ENCODE measurements around the gene DFFB.
A peak's percentile ranks its signal among the peaks of the same experiment; 100 is the strongest.

DFFB gene

DNA sequence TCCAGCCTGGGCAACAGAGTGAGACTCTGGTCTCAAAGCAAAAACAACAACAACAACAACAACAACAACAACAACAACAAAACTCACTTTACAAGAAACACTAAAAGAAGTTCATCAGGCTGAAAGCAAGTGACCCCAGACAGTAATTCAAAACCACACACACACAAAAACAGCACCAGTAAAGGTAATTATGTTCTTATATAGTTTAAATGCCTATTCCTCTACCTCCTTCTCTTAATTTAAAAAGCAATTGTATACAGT is 41.1 kb downstream of the DFFB start:
- TF ChIP-seq EZH2phosphoT487 (IDR thresholded peaks at IDR 0.05; ENCODE audit: borderline replicate concordance), result no peak
- TF ChIP-seq, protein P1, sequence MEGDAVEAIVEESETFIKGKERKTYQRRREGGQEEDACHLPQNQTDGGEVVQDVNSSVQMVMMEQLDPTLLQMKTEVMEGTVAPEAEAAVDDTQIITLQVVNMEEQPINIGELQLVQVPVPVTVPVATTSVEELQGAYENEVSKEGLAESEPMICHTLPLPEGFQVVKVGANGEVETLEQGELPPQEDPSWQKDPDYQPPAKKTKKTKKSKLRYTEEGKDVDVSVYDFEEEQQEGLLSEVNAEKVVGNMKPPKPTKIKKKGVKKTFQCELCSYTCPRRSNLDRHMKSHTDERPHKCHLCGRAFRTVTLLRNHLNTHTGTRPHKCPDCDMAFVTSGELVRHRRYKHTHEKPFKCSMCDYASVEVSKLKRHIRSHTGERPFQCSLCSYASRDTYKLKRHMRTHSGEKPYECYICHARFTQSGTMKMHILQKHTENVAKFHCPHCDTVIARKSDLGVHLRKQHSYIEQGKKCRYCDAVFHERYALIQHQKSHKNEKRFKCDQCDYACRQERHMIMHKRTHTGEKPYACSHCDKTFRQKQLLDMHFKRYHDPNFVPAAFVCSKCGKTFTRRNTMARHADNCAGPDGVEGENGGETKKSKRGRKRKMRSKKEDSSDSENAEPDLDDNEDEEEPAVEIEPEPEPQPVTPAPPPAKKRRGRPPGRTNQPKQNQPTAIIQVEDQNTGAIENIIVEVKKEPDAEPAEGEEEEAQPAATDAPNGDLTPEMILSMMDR (conservative IDR thresholded peaks at IDR 0.05; ENCODE audit: low read length), result no peak
- peaks cover 41% of the 10 kb centered on the region for H3K4me1 ChIP-seq (ENCODE audit: insufficient read depth, low read length, poor library complexity, severe bottlenecking)
- H3K79me2 ChIP-seq (ENCODE audit: insufficient read depth, low read length), result peaks cover 63% of the 10 kb centered on the region
- no peaks in the 10 kb centered on the region for H3K9me2 ChIP-seq (replicated peaks; ENCODE audit: low read depth, low read length)
- H3K27me3 ChIP-seq (ENCODE audit: insufficient read depth, low read length, poor library complexity, severe bottlenecking), result no peaks in the 10 kb centered on the region
- peak overlapping the region; percentile 91 for H3K4me2 ChIP-seq (ENCODE audit: low read depth, low read length, poor library complexity, severe bottlenecking)
- no peaks in the 10 kb centered on the region for H3K9me3 ChIP-seq (ENCODE audit: insufficient read depth, low read depth, low read length)
- peaks cover 24% of the 10 kb centered on the region for H4K20me1 ChIP-seq (ENCODE audit: insufficient read depth, low read length, poor library complexity, severe bottlenecking)
- no peaks in the 10 kb centered on the region; the same call in 1 of the 2 replicates for H3K36me3 ChIP-seq (ENCODE audit: insufficient read depth, low read length)
- no peaks in the 10 kb centered on the region for H3F3A ChIP-seq (ENCODE audit: low read depth)
- H3K4me3 ChIP-seq (ENCODE audit: low read length, poor library complexity, severe bottlenecking), result peak overlapping the region; percentile 92
- no peak overlapping the region for H3K9ac ChIP-seq (ENCODE audit: low read depth, low read length, poor library complexity, severe bottlenecking)
- no peak overlapping the region for H2AFZ ChIP-seq (ENCODE audit: low read length)

DNA sequence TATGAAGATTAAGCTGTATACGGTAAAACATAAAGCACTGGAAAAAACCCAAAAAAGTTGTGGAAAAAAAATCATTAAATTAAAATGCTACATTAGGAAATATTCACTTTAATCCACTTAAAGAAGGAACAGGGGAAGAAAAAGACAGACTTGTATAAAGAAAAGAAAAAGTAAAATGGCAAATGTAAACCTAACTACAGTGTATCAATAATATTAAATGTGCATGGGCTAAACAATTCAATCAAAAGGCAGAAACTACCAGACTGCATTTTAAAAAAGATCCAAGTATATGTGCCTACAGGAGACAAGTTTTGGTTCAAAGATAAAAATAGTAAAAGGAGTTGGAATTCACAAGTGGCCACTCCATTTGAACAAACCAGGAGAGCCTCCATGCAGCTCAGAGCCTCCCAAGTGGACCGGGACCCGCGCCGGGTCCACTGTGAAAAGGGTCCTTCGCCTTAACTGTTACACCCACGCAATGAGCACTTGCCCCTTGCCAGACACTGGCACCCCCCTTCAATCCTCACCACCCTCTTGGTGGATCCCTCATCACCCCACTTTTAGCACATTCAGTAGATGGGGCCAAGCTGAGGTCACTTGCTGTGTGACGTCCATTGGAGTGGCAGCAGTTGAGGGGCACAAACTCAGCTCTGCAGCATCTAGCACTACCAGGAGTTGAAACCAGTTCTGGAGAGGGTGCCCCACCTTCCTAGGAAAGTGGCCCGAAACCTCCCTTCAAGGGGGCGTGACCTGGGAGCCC is 41.9 kb downstream of the DFFB start:
- no peak overlapping the region; the same call in 1 of the 2 replicates for H2AFZ ChIP-seq (ENCODE audit: low read length)
- peak overlapping the region; percentile 91 for H3K4me2 ChIP-seq (ENCODE audit: low read depth, low read length, poor library complexity, severe bottlenecking)
- peaks cover 24% of the 10 kb centered on the region for H4K20me1 ChIP-seq (ENCODE audit: insufficient read depth, low read length, poor library complexity, severe bottlenecking)
- no peaks in the 10 kb centered on the region; the same call in 1 of the 2 replicates for H3K36me3 ChIP-seq (ENCODE audit: insufficient read depth, low read length)
- H3K4me3 ChIP-seq (ENCODE audit: low read length, poor library complexity, severe bottlenecking), result peak overlapping the region; percentile 92
- H3K9ac ChIP-seq (ENCODE audit: low read depth, low read length, poor library complexity, severe bottlenecking), result peak overlapping the region; percentile 96
- no peaks in the 10 kb centered on the region for H3K9me3 ChIP-seq (ENCODE audit: insufficient read depth, low read depth, low read length)
- TF ChIP-seq, protein P1 (conservative IDR thresholded peaks at IDR 0.05; ENCODE audit: low read length), result peak; percentile 39; the same call in 1 of the 2 replicates
- no peak for TF ChIP-seq EZH2phosphoT487 (IDR thresholded peaks at IDR 0.05; ENCODE audit: borderline replicate concordance)
- no peaks in the 10 kb centered on the region for H3K9me2 ChIP-seq (replicated peaks; ENCODE audit: low read depth, low read length)
- no peaks in the 10 kb centered on the region for H3F3A ChIP-seq (ENCODE audit: low read depth)
- H3K27me3 ChIP-seq (ENCODE audit: insufficient read depth, low read length, poor library complexity, severe bottlenecking), result no peaks in the 10 kb centered on the region
- peaks cover 49% of the 10 kb centered on the region for H3K4me1 ChIP-seq (ENCODE audit: insufficient read depth, low read length, poor library complexity, severe bottlenecking)
- H3K79me2 ChIP-seq (ENCODE audit: insufficient read depth, low read length), result peaks cover 56% of the 10 kb centered on the region

DNA sequence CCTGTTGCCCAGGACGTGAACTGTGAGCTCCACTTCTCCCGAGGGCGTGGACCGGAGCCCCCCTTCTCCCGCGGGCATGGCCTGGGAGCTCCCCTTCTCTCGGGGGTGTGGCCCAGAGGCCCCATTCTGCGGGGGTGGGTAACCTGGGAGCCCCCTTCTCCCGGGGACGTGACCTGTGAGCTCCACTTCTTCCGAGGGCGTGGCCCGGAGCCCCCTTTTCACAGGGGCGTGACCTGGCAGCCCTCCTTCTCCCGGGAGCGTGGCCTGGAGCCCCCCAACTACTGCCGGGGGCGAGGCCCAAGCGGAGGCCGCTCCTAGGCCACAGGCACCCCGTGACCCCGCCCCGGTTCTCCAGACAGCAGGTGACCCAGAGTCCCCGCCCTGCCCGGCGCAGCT is 42.5 kb downstream of the DFFB start:
- no peaks in the 10 kb centered on the region for H3K9me3 ChIP-seq (ENCODE audit: insufficient read depth, low read depth, low read length)
- H3K4me1 ChIP-seq (ENCODE audit: insufficient read depth, low read length, poor library complexity, severe bottlenecking), result peaks cover 53% of the 10 kb centered on the region
- H3K4me3 ChIP-seq (ENCODE audit: low read length, poor library complexity, severe bottlenecking), result peak overlapping the region; percentile 92
- no peaks in the 10 kb centered on the region for H3F3A ChIP-seq (ENCODE audit: low read depth)
- TF ChIP-seq, protein P1 (conservative IDR thresholded peaks at IDR 0.05; ENCODE audit: low read length), result no peak; the same call in 1 of the 2 replicates
- no peak for TF ChIP-seq EZH2phosphoT487 (IDR thresholded peaks at IDR 0.05; ENCODE audit: borderline replicate concordance)
- no peaks in the 10 kb centered on the region; the same call in 1 of the 2 replicates for H3K36me3 ChIP-seq (ENCODE audit: insufficient read depth, low read length)
- H4K20me1 ChIP-seq (ENCODE audit: insufficient read depth, low read length, poor library complexity, severe bottlenecking), result peaks cover 24% of the 10 kb centered on the region
- peak overlapping the region; percentile 96 for H3K9ac ChIP-seq (ENCODE audit: low read depth, low read length, poor library complexity, severe bottlenecking)
- H3K79me2 ChIP-seq (ENCODE audit: insufficient read depth, low read length), result peaks cover 52% of the 10 kb centered on the region
- H2AFZ ChIP-seq (ENCODE audit: low read length), result peak overlapping the region; percentile 84; the same call in 1 of the 2 replicates
- H3K4me2 ChIP-seq (ENCODE audit: low read depth, low read length, poor library complexity, severe bottlenecking), result peak overlapping the region; percentile 91
- no peaks in the 10 kb centered on the region for H3K27me3 ChIP-seq (ENCODE audit: insufficient read depth, low read length, poor library complexity, severe bottlenecking)
- H3K9me2 ChIP-seq (replicated peaks; ENCODE audit: low read depth, low read length), result no peaks in the 10 kb centered on the region
